Testis (tissue), 3 donors: ENCODE measurements around the gene CGB2. TPM values are rescaled to one million over a fixed set of nuclear protein-coding genes. Genes with fewer than 3 reads are reported as not detected.

Experiments
- DNase-seq: peaks from one replicate; pipeline ENCODE4 v3.0.0-alpha.2; 2019
- H3K27ac ChIP-seq, 2 donors: fragments of 200-600 bp; sonication (generic); one replicate each; pipeline ENCODE4 v1.5.1; 2019
- H3K27me3 ChIP-seq: fragments of 200-600 bp; sonication (generic); one replicate; pipeline ENCODE4 v1.5.1; 2019
- H3K36me3 ChIP-seq: fragments of 200-600 bp; sonication (generic); one replicate; pipeline ENCODE4 v1.5.1; 2017; ENCODE audit warnings: low read depth; ENCODE audit errors: missing control alignments
- H3K4me1 ChIP-seq: fragments of 200-600 bp; sonication (generic); one replicate; pipeline ENCODE4 v1.5.1; 2019
- H3K4me3 ChIP-seq, 2 donors: fragments of 200-600 bp; sonication (generic); one replicate each; pipeline ENCODE4 v1.5.1; 2017 to 2019
- H3K9me3 ChIP-seq: fragments of 200-600 bp; sonication (generic); one replicate; pipeline ENCODE4 v1.5.1; 2017
- POLR2A ChIP-seq: fragments of 450-650 bp; IDR thresholded peaks from one replicate; pipeline ENCODE4 v1.6.1; 2017; ENCODE audit warnings: antibody characterized with exemption, mild to moderate bottlenecking, moderate library complexity
- WGBS, 2 donors: methylation state at CpG; one replicate each; pipeline ENCODE4 v1.1.5; 2018; 5-methylcytosine and 5-hydroxymethylcytosine counted together
- intact Hi-C: fragments of 100-400 bp; cut with DNase I; formaldehyde crosslinking; loops from one replicate; pipeline ENCODE4 v1.15.1; 2023; ENCODE audit warnings: low total_unique reads
- polyA plus RNA-seq: library from polyadenylated mRNA; stranded (reverse); fragments of 350-450 nt; fragmentation: Illumina TruSeq; extraction: RNeasy Lipid Tissue Mini Kit (QIAGEN cat#74804); gene quantifications from one replicate; pipeline ENCODE4 v1.2.3, GENCODE V29; 2014; ENCODE audit warnings: low read depth, low replicate concordance; ENCODE audit not compliant: insufficient read depth
- total RNA-seq, 2 donors: library from RNA; depleted of rRNA; stranded (reverse); fragments of >200 nt; gene quantifications; one replicate each; pipeline ENCODE4 v1.2.3, GENCODE V29; 2016
- TF ChIP-seq, protein P1 (sequence below), 3 experiments: fragments of 450-650 bp in 2 of 3; fragments of 200-600 bp in 1 of 3; sonication (generic) in 1 of 3; IDR thresholded peaks; one replicate each; pipeline ENCODE4 v1.5.1; 2016 to 2019; ENCODE audit warnings: antibody characterized with exemption in 3 of 3, mild to moderate bottlenecking in 2 of 3, moderate library complexity in 1 of 3

The CGB2 gene
- total and polyA plus RNA-seq, 3 donors from 2014 or later: 0.99 to 3.6 (median 2.5) TPM

DNA sequence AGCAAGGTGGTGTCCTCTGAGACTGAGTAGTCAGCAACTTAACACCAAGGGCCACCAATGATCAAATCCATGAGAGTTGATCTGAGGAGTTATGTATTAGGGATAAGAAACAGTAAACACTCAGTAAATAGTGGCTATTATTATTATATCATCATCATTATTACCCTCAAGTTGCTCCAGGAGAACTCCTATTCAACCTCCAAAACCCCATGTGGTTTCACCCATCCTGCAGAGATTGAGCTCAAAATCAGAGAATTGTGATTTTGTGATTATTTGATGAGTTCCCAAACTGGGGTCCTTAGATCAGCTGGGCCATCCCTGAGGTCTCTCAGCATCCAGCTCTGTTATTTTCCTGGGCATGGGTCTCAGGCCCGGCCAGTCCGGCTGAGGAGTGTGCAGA lies 29.3 kb downstream of the CGB2 start:
- Histone ChIP-seq H3K27me3 (no peaks in the 10 kb centered on the region), H3K27ac (no peak overlapping the region), H3K36me3 (no peaks in the 10 kb centered on the region), H3K4me1 (peaks cover 26% of the 10 kb centered on the region), H3K4me3 (no peak overlapping the region), H3K9me3 (no peaks in the 10 kb centered on the region)
- TF ChIP-seq, protein P1, sequence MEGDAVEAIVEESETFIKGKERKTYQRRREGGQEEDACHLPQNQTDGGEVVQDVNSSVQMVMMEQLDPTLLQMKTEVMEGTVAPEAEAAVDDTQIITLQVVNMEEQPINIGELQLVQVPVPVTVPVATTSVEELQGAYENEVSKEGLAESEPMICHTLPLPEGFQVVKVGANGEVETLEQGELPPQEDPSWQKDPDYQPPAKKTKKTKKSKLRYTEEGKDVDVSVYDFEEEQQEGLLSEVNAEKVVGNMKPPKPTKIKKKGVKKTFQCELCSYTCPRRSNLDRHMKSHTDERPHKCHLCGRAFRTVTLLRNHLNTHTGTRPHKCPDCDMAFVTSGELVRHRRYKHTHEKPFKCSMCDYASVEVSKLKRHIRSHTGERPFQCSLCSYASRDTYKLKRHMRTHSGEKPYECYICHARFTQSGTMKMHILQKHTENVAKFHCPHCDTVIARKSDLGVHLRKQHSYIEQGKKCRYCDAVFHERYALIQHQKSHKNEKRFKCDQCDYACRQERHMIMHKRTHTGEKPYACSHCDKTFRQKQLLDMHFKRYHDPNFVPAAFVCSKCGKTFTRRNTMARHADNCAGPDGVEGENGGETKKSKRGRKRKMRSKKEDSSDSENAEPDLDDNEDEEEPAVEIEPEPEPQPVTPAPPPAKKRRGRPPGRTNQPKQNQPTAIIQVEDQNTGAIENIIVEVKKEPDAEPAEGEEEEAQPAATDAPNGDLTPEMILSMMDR (IDR thresholded peaks at IDR 0.05): no peak
- no peak for TF ChIP-seq POLR2A
- intact Hi-C loops: no loop called here
- WGBS, 2 donors: 85% methylated on average over 2 of the region's 2 CpGs; no CpG with 5 or more reads in 1 of the 2 donors
- DNase-seq: no peak

GRCh38 chr19:49061445-49061844 lies 29.8 kb downstream of the CGB2 start:
- WGBS, 2 donors: 86 to 92% methylated on average over 13 to 25 of the region's 25 CpGs

GRCh38 chr19:49064029-49064629 lies 32.4 kb downstream of the CGB2 start:
- Histone ChIP-seq H3K9me3 (no peaks in the 10 kb centered on the region), H3K27me3 (no peaks in the 10 kb centered on the region), H3K4me3 (no peak overlapping the region), H3K36me3 (no peaks in the 10 kb centered on the region), H3K4me1 (peaks cover 13% of the 10 kb centered on the region), H3K27ac (no peak overlapping the region)
- no peak for DNase-seq
- 37 to 50% methylated on average over 9 to 10 of the region's 10 CpGs for whole genome bisulfite sequencing, 2 donors
- intact Hi-C loops: no loop called here
- no peak for TF ChIP-seq POLR2A
- TF ChIP-seq, protein P1 (IDR thresholded peaks at IDR 0.05): no peak

More at GRCh38 chr19:49061445-49061844, 29.8 kb downstream of the CGB2 start:
- no peak for DNase-seq
- H3K4me3 ChIP-seq: no peak overlapping the region
- no peaks in the 10 kb centered on the region for H3K36me3 ChIP-seq
- H3K4me1 ChIP-seq: peaks cover 22% of the 10 kb centered on the region
- TF ChIP-seq, protein P1 (IDR thresholded peaks at IDR 0.05): no peak
- no peak for TF ChIP-seq POLR2A
- no peaks in the 10 kb centered on the region for H3K9me3 ChIP-seq
- intact Hi-C loops: no loop called here
- no peak overlapping the region for H3K27ac ChIP-seq
- H3K27me3 ChIP-seq: no peaks in the 10 kb centered on the region

- Histone ChIP-seq H3K4me1 (peaks cover 13% of the 10 kb centered on the region), H3K9me3 (no peaks in the 10 kb centered on the region), H3K27me3 (no peaks in the 10 kb centered on the region), H3K27ac (no peak within 1 kb of the TSS), H3K36me3 (no peaks in the 10 kb centered on the region), H3K4me3 (peak within 1 kb of the TSS; percentile 18 to 27)
- WGBS, 2 donors: 5 to 19% methylated on average over 7 to 45 of the region's 53 CpGs
- DNase-seq: no peak
- no peak for TF ChIP-seq POLR2A
- TF ChIP-seq, protein P1 (IDR thresholded peaks at IDR 0.05): no peak
- intact Hi-C loops: no loop called here
Measured at GRCh38 chr19:49064768-49065611, 33.3 kb downstream of the CGB2 start, which contains the start of gene NTF4. Gene NTF4, minus strand, starts transcription at chr19:49064818. Its CDS starts 2,821 bp downstream, at chr19:49061997.
